Measurements from ENCODE around the gene AMPD2. TPM values are rescaled to one million over a fixed set of nuclear protein-coding genes. Genes with fewer than 3 reads are reported as not detected.

The AMPD2 gene
- polyA plus RNA-seq, 2 of the 4 experiments (the other 2 are of a cell fraction), result 19.3 to 47.2 TPM

DNA sequence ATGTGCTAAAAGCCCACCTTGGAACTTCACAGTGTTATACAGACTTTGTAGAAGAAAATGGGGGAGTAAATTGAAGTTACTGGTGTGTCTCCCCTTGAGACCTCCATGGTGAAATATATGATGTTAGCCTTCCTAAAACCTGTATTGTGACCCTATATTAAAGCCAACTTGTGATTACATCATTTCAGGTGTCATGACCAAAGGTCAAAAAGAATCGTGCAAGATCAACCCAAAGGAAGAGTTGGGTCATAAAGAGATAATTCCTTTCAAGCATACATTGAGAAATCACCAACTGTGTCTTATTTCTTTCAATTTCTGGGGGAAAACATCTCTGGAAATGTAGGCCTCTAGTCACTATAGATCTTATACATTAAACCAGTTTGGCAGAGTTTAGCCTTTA is 34.9 kb upstream of the AMPD2 start:
- no peak overlapping the region for H3K4me3 ChIP-seq
- H3K27ac ChIP-seq, result no peak overlapping the region
- H3K4me1 ChIP-seq, result no peaks in the 10 kb centered on the region
- CTCF ChIA-PET, result no interaction called here
- no peaks in the 10 kb centered on the region for H3K9me3 ChIP-seq
- DNase-seq (ENCODE audit: low read depth in 1 of 2, low spot score in 1 of 2) (no peak), FAIRE-seq (no peak), ATAC-seq (no peak)
- H3K4me2 ChIP-seq, result no peak overlapping the region
- 36% methylated on average over 1 of the region's 1 CpG for WGBS (ENCODE audit: missing lambda C conversion rate)
- POLR2A ChIA-PET, result no interaction called here
- TF ChIP-seq FOSB (CRISPR knock-in tag; IDR thresholded peaks at IDR 0.05), result no peak
- no peak for TF ChIP-seq RCOR1 (IDR thresholded peaks at IDR 0.05; ENCODE audit: low read depth, low read length)
- TF ChIP-seq, protein P1, sequence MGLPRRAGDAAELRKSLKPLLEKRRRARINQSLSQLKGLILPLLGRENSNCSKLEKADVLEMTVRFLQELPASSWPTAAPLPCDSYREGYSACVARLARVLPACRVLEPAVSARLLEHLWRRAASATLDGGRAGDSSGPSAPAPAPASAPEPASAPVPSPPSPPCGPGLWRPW (IDR thresholded peaks at IDR 0.05), result no peak
- TF ChIP-seq EHF (CRISPR knock-in tag; IDR thresholded peaks at IDR 0.05), result no peak
- TF ChIP-seq CBX8 (IDR thresholded peaks at IDR 0.05), result no peak
- TF ChIP-seq NPAS2 (CRISPR knock-in tag; IDR thresholded peaks at IDR 0.05; ENCODE audit: borderline replicate concordance), result no peak

DNA sequence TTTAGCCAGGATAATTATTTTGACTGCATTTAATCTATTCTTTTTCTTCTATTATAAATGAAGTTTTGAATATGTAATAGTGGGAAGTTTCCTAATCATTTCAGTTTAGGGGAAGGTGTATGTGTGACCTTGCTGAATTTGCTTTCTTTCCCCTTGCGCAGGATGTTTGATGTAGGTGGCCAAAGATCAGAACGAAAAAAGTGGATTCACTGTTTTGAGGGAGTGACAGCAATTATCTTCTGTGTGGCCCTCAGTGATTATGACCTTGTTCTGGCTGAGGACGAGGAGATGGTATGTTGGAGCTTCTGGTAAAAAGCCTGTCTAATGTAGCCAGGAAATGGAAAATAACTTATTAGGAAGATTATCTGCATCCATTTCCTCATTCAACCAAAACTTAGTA is 33.6 kb upstream of the AMPD2 start:
- Histone ChIP-seq H3K4me1 (no peaks in the 10 kb centered on the region), H3K27ac (no peak overlapping the region), H3K4me2 (no peak overlapping the region), H3K4me3 (no peak overlapping the region), H3K9me3 (no peaks in the 10 kb centered on the region)
- ATAC-seq (no peak), DNase-seq (ENCODE audit: low read depth in 1 of 2, low spot score in 1 of 2) (no peak), FAIRE-seq (no peak)
- CTCF ChIA-PET, result no interaction called here
- WGBS (ENCODE audit: missing lambda C conversion rate), result 93% methylated on average over 3 of the region's 3 CpGs
- POLR2A ChIA-PET, result no interaction called here
- no peak for TF ChIP-seq KDM1A (IDR thresholded peaks at IDR 0.05; ENCODE audit: low read depth)
- no peak for TF ChIP-seq HOXA7 (CRISPR knock-in tag; IDR thresholded peaks at IDR 0.05)
- TF ChIP-seq ESRRA (IDR thresholded peaks at IDR 0.05; ENCODE audit: borderline replicate concordance, low read length), result no peak

- Histone ChIP-seq H3K4me3 (no peak overlapping the region), H3K9me3 (no peaks in the 10 kb centered on the region), H3K4me1 (no peaks in the 10 kb centered on the region), H3K27ac (no peak overlapping the region), H3K4me2 (no peak overlapping the region)
- 90% methylated on average over 3 of the region's 3 CpGs for WGBS (ENCODE audit: missing lambda C conversion rate)
- TF ChIP-seq ZNF302 (CRISPR knock-in tag; IDR thresholded peaks at IDR 0.05) (no peak), POLR2A (IDR thresholded peaks at IDR 0.05; ENCODE audit: low read length) (no peak), EHF (CRISPR knock-in tag; IDR thresholded peaks at IDR 0.05) (no peak), TFCP2L1 (CRISPR knock-in tag; IDR thresholded peaks at IDR 0.05) (no peak), HOXA7 (CRISPR knock-in tag; IDR thresholded peaks at IDR 0.05) (no peak), RCOR1 (IDR thresholded peaks at IDR 0.05; ENCODE audit: low read depth, low read length) (no peak), BCL3 (IDR thresholded peaks at IDR 0.05) (no peak), FOSB (CRISPR knock-in tag; IDR thresholded peaks at IDR 0.05) (no peak), ZSCAN20 (CRISPR knock-in tag; IDR thresholded peaks at IDR 0.05) (no peak), NFE2L2 (conservative IDR thresholded peaks at IDR 0.05; ENCODE audit: low read length) (no peak)
- ChIA-PET POLR2A (no interaction called here), CTCF (no interaction called here)
- no peak for DNase-seq (ENCODE audit: low read depth in 1 of 2, low spot score in 1 of 2)
- no peak for FAIRE-seq
- ATAC-seq, result no peak
Observed at GRCh38 chr1:109589177-109589576, 30.5 kb upstream of the AMPD2 start.

DNA sequence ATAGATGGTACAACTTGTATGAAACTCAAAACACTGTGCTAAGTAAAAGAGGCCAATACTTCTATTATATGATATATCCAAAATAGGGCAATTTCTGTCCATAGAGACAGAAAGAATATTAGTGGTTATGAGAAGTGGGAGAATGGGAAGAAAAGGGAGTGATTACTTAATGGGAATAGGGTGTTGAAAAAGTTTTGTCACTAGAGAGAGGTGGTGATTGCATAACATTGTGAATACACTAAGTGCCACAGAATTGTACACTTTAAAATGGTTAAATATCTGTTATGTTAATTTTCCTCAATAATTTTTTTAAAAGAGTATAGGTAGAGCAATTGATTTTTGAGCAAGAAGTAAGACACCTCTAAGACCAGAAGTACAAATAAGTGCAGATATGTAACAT is 30.0 kb upstream of the AMPD2 start:
- no peaks in the 10 kb centered on the region for H3K9me3 ChIP-seq
- no peak overlapping the region for H3K4me3 ChIP-seq
- H3K4me1 ChIP-seq, result no peaks in the 10 kb centered on the region
- POLR2A ChIA-PET, result no interaction called here
- no peak for DNase-seq (ENCODE audit: low read depth in 1 of 2, low spot score in 1 of 2)
- H3K27ac ChIP-seq, result no peak overlapping the region
- no peak for FAIRE-seq
- no peak overlapping the region for H3K4me2 ChIP-seq
- ATAC-seq, result no peak
- CTCF ChIA-PET, result interaction anchor here (0.6 kb wide), 1 partner anchor 440 kb away, joined by 4 read pairs; no protein-coding TSS in a partner anchor
- TF ChIP-seq RARB (CRISPR knock-in tag; IDR thresholded peaks at IDR 0.05) (no peak), EP300 (IDR thresholded peaks at IDR 0.05) (no peak), NPAS2 (CRISPR knock-in tag; IDR thresholded peaks at IDR 0.05; ENCODE audit: borderline replicate concordance) (no peak), NFE2L2 (conservative IDR thresholded peaks at IDR 0.05; ENCODE audit: low read length) (no peak), SREBF2 (IDR thresholded peaks at IDR 0.05) (no peak), MAFK (IDR thresholded peaks at IDR 0.05; ENCODE audit: partially characterized antibody) (no peak), CHD2 (IDR thresholded peaks at IDR 0.05; ENCODE audit: low read length, partially characterized antibody) (no peak), FOSL2 (IDR thresholded peaks at IDR 0.05) (no peak), FOSL2 (CRISPR knock-in tag; IDR thresholded peaks at IDR 0.05) (no peak), JUNB (IDR thresholded peaks at IDR 0.05) (no peak), HOXB13 (CRISPR knock-in tag; IDR thresholded peaks at IDR 0.05; ENCODE audit: low read depth) (no peak), EHF (CRISPR knock-in tag; IDR thresholded peaks at IDR 0.05) (no peak), GATA3 (IDR thresholded peaks at IDR 0.05; ENCODE audit: borderline replicate concordance) (no peak), ELK1 (IDR thresholded peaks at IDR 0.05; ENCODE audit: low read depth, low read length) (no peak), NR3C1 (IDR thresholded peaks at IDR 0.05) (no peak), KDM1A (IDR thresholded peaks at IDR 0.05; ENCODE audit: low read depth) (no peak), HOXB5 (CRISPR knock-in tag; IDR thresholded peaks at IDR 0.05) (no peak), MAX (IDR thresholded peaks at IDR 0.05) (no peak)
- TF ChIP-seq, protein P1 (IDR thresholded peaks at IDR 0.05), result no peak
